CD4-positive, alpha-beta T cell treated with Interleukin-21 for 1 hour (primary cell): ENCODE data around the gene LEKR1.

Source experiments
- DNase-seq: peaks from one replicate; pipeline ENCODE4 v3.0.0-alpha.2; 2020

LEKR1 gene

DNA sequence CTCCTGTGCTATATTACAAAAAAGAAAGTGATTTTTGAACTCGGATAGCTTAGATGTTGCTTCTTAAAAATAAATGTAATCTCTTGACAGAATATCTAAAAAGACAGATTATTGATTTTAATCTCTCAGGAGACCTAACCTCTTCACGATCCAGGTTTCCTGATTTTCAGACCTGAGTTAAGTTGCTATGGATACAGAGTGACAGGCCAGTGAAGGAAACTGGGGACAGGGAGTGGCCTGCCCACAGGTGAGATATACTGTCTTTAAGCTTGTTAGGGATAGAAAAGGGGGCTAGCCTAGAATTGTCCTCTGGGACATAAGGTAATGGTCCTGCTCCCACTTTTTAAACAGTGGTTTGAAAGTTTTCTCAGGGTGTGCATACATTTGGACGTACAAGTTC, 260.6 kb downstream of the LEKR1 start:
- no peak for DNase-seq

DNA sequence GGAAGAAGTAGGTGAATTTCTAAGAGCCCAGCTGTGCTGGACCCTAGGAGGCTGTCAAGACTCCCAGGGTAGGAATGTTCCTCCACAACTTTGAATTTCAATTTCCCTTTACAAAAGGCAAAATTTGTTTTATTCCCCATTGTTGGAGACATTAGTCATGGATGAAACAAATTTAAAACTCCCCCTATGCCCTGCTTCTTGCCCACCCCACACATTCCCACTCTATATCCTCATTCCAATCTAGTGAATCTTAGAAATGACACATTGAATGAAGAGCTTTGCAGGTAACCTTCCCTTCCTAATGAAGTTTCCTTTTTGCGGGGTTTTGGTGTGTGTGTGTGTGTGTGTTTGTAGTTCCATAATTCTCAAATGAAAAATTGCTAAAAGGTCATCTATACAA, 261.2 kb downstream of the LEKR1 start:
- DNase-seq, result no peak

DNA sequence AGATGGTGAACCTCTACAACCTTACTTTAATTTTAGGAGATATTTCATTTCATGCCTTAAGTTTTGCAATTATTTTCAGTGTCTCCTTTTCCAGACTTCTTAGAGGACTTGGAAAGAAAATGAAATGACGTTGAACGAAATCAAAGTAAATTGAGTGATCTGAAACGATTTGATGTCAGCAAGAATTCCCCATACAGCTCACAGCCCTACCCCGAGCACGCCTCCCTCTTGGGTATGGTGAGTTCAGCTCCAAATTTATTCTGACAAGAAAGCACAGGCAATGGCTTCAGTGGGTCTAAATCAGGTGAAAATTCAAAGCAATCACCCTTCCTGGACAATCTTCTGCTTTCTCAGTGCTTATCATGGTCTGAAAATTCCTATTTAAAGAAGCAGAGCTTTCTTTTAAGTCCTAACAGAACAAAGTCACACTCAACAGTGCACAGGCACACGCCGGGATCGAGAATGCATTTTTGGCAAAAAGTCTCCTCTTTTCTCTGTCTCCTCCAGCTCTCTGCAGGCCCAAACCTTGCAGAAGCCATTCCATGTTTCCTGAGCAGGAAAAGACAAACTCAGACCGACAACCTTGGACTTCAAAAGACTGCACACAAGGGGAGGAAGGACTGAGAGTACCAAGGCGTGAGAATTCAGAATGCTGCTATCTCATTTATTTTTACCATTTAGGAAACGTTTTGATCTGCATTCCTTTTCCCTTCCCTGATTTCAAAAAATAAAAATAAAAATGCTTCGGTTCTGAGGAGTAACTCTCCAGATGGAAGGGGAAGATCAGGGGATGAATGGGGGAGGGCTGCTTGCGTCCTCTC, 261.8 kb downstream of the LEKR1 start:
- DNase-seq, result no peak

DNA sequence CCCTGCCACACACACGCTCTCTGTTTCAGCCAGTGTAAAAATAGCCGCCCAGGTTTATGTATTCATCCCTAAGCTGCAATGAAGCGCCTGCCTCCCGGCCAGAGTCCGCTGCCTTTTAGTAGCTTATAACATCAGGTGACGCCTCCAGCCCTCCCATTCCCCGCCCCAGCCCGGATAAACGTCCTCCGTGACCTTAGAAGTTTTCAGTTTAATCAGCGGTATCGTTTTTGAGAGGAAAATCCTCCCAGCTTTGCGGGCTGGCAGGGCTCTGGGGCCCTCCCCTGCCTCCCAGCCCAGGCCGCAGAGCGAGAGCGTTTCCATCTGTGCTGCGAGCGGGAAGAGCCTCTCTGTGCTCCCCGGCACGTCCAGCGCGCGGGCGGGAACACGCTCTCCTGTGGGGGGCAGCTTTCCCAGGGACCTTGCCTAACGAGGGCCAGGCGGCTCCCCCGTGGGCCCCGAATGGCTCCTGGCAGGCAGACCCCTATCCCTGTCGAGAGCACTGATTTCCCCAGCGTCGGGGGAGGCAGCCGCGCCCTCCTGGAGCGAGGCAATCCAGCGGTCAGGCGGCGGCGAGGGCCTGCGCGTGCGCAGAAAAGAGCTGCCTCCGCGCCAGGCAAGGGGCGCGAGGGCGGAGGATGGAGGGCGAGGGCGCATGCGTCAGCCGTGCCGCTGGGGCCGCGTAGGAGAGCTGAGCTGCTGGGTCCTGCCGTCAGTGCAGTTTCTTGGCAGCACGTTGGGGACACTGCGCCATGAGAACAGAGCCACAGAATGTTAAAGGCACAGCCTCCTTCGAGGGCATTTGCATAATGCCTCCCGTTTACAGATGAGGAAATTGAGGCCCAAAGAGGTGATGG, 262.7 kb downstream of the LEKR1 start:
- DNase-seq, result peak; percentile 95

DNA sequence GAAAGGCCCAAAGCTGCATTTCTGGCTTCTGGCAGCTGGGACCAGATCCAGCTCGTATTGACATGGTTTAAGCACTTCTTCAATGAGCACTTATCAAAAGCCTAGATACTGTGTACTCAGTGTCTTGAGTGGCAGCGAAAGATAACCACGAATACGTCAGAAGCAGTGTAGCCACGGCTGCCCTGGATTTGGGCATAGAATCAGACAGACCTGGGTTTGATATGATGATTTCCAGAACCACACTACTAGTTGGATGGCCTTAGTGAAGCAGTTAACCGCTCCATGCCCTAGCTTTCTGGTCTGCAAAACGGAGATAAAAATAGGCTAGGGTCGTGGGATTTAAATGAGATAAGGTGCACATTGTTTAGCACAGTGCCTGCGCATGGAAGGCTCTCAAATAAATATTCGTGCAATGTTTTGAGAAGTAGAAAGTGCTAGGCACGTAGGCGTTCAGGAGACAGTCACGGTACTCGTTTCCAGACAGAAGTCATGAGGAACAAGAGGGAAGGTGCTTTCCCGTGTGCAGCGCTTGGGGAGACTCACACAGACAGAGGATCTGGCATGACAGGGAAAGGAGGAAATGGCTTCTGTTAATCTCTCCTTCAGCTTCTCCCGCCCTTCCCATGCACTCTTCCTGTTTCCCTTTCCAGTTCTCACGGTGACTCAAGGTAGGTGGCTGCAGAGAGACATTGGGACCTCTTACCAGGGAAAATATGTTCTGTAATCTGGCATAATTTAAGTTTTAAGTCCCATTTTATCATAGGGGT, 263.5 kb downstream of the LEKR1 start:
- peak; percentile 35 for DNase-seq

DNA sequence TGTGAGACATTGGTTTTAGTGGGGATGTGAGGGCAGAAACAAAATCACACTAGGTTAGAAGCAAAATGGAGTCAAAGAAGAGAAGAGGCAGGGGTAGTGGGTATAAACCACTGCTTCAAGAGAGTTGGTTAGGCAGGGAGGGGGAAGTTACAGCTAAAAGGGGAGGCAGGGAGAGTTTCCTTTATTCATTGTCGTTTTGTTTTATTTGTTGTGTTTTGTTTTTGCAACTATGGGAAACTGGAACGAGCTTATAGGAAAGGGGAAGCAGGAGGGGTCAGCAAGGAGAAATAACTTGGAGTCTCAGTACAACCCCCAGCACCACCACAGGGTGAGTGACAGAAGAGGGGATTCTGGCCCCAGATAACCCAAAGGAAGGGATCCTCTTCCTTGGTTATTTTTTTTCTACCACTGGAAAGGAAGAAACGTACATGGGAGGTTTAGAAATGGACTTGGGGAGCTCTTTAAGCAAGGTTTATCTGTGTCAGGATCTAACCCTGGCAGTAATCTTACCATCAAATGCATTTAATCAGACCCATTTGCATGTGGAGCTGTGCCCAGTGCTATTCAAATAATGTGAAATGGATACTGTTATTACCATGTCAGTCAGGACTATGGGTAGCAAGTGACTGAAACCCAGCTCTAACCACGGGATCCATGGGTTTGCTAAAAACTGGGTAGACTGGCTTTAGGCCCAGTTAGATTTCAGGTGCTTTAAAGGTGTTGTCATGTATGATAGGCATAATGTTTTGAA, 265.1 kb downstream of the LEKR1 start:
- DNase-seq, result no peak

DNA sequence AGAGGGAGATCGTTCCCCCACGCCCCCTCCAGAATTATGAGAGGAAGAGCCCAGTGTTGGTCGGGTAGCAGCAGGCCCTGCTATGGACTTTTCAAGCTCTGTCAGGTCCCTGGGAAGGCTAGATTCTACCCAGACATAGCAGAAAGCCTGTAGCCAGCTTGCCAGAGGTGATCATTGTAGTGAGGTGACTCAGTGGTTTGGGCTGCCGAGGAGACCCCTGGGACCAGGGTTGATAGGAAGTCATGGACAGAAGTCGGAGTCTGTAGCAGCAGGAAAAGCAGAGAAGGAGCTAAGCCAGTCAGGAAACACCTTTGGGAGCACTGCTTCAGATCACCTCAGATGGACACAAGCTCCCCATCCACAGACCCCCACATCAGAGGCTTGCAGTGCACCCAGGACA, 266.1 kb downstream of the LEKR1 start:
- DNase-seq, result no peak

DNA sequence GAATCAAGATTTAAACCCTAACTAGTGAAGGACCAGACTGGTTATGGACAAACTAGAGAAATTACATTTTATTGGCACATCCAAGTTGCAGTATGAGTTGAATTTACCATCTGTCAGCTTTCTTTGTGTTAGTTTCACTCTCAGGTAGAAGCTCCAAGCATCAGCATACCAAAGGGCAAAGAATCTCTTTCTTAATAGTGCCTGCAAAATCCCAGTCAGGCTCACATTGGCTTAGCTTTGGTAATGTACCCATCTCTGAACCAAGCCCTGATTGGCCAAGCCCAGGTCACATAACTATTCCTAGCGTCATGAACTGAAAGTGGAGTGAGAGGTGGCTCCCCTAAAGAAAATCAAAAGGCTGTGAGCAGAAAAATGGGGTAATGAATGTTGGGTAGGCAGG, 266.9 kb downstream of the LEKR1 start:
- no peak for DNase-seq

DNA sequence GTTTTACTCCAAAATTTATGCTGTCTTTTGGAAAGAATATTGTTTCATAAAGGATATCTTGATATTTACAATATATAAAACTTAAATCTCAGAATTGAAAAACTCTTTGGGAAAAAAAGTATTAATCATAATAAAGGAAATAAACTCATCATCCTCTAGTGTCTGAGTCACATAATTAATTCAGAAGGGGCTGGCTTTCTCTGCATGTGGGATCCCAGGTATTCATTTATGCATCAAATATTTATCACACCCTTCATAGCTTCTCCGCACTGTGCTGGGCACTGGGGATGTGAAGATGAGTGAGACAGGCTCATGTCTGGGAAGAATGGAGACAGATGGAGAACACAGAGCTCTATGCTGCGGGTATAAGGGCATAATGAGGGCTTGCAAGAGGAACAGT, 268.1 kb downstream of the LEKR1 start:
- DNase-seq, result no peak

DNA sequence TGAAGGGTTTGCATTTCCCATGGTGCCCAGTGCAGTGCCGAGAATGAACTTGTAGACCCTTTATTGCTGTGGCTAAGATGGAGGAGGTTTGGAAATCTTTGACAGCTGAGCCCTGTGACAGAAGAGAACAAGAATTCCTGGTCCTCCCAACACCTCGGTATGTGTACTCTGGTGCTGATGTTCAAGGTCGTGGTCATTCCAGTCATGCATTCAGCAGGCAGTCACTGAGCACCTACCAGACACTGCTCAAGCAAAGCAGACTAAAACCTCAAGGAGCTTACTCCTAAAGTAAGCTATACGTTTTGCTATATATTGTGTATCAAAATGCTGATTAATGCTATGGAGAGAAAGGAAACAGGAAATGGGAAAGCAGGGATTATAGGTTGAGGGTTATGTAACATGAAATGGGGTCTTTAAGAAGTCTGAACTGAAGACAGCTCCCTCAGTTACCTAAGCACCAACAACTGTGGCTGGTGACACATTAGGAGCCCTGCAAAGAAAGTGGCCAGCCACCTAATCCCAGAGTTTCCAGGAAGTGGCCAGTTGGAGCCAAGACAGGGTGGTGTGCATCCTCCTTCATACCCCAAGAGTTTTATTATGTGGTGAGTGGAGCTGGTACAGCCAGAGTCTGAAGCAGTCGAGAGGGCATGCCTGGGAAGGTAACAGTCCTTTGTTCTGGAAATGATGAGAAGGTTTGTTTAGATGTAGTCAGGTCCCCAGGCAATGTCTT, 268.8 kb downstream of the LEKR1 start:
- DNase-seq, result no peak
